H1 (cell line): ENCODE measurements around the gene CNRIP1. TPM values are rescaled to one million over a fixed set of nuclear protein-coding genes. Genes with fewer than 3 reads are reported as not detected.

Experiments
- CTCF ChIA-PET: fragments of 300-600 bp; sonication (Branson Sonifier 250); formaldehyde crosslinking; loops from one replicate; lab custom pipeline; 2021; ENCODE audit not compliant: partially characterized antibody; lab: Charles Lee
- POLR2A ChIA-PET: fragments of 300-600 bp; sonication (Branson Sonifier 250); formaldehyde crosslinking; loops from one replicate; lab custom pipeline; 2021; ENCODE audit warnings: inconsistent platforms; ENCODE audit not compliant: partially characterized antibody; lab: Charles Lee
- DNase-seq, 2 experiments: peaks; one replicate each; pipeline versions ENCODE4 v3.0.0 to v3.0.0-alpha.2; 2010 to 2022; ENCODE audit warnings: low spot score in 2 of 2, low read depth in 1 of 2, mixed read lengths in 1 of 2
- FAIRE-seq: peaks from 2 replicates; lab custom pipeline; 2011; peaks lifted over from hg19 to GRCh38; lab: Jason Lieb, UNC
- H2AFZ ChIP-seq: 2 replicates; pipeline ENCODE4 v1.8.1; 2012; ENCODE audit warnings: low read length, inconsistent platforms
- H2AK5ac ChIP-seq: 2 replicates; pipeline ENCODE4 v1.6.1; 2013; ENCODE audit warnings: low read depth, low read length
- H2BK120ac ChIP-seq: replicated peaks from 2 replicates; pipeline ENCODE3; 2013; ENCODE audit warnings: low read depth, low read length, inconsistent platforms
- H2BK12ac ChIP-seq: 2 replicates; pipeline ENCODE4 v1.6.1; 2013; ENCODE audit warnings: low read depth, low read length
- H2BK15ac ChIP-seq: 2 replicates; pipeline ENCODE4 v1.6.1; 2013; ENCODE audit warnings: low read length
- H2BK20ac ChIP-seq: 2 replicates; pipeline ENCODE4 v1.6.1; 2013; ENCODE audit warnings: low read length
- H2BK5ac ChIP-seq: 2 replicates; pipeline ENCODE4 v1.6.1; 2013; ENCODE audit warnings: low read depth, low read length
- H3K14ac ChIP-seq: 2 replicates; pipeline ENCODE4 v1.6.1; 2013; ENCODE audit warnings: inconsistent platforms; ENCODE audit not compliant: insufficient read length
- H3K18ac ChIP-seq: 2 replicates; pipeline ENCODE4 v1.6.1; 2013; ENCODE audit warnings: low read length; ENCODE audit errors: extremely low read depth
- H3K23ac ChIP-seq: 2 replicates; pipeline ENCODE4 v1.6.1; 2013; ENCODE audit warnings: inconsistent platforms; ENCODE audit not compliant: insufficient read length
- H3K23me2 ChIP-seq: 2 replicates; pipeline ENCODE4 v1.6.1; 2013; ENCODE audit warnings: low read depth, low read length
- H3K27ac ChIP-seq: 2 replicates; pipeline ENCODE4 v1.6.1; 2011; ENCODE audit warnings: low read depth, low read length, inconsistent platforms
- H3K27me3 ChIP-seq, 4 experiments: replicated peaks in 1 of 4; 1 replicate in 1 of 4; 2 replicates in 3 of 4; pipeline versions ENCODE4 v1.6.1 to v1.8.1; 2011 to 2013; ENCODE audit warnings: low read length in 3 of 4, mild to moderate bottlenecking in 3 of 4, inconsistent platforms in 2 of 4, mixed read lengths in 2 of 4, moderate library complexity in 1 of 4; ENCODE audit not compliant: control insufficient read depth in 3 of 4, insufficient read depth in 3 of 4; ENCODE audit errors: extremely low read depth in 1 of 4
- H3K36me3 ChIP-seq, 4 experiments: 2 replicates each; pipeline versions ENCODE4 v1.6.1 to v1.8.1; 2011 to 2013; ENCODE audit warnings: mild to moderate bottlenecking in 4 of 4, low read length in 3 of 4, moderate library complexity in 2 of 4, control low read depth in 1 of 4, inconsistent platforms in 1 of 4; ENCODE audit not compliant: insufficient read depth in 4 of 4, control insufficient read depth in 2 of 4
- H3K4ac ChIP-seq: replicated peaks from 2 replicates; pipeline ENCODE3; 2013; ENCODE audit warnings: low read length, low read depth, mixed read lengths, inconsistent platforms; ENCODE audit not compliant: insufficient read length
- H3K4me1 ChIP-seq, 4 experiments: replicated peaks in 1 of 4; 1 replicate in 1 of 4; 2 replicates in 3 of 4; pipeline versions ENCODE4 v1.6.1 to v1.8.1; 2011 to 2013; ENCODE audit warnings: low read length in 3 of 4, inconsistent platforms in 2 of 4, mixed read lengths in 1 of 4; ENCODE audit not compliant: insufficient read depth in 4 of 4, control insufficient read depth in 3 of 4
- H3K4me2 ChIP-seq, 2 experiments: 2 replicates each; pipeline versions ENCODE4 v1.6.1 to v1.8.1; 2011 to 2013; ENCODE audit warnings: low read depth in 2 of 2, low read length in 2 of 2, control low read depth in 1 of 2, inconsistent platforms in 1 of 2, mild to moderate bottlenecking in 1 of 2; ENCODE audit not compliant: insufficient read depth in 1 of 2
- H3K4me3 ChIP-seq, 4 experiments: fragments of 200-600, 300-600 bp in 1 of 4; sonication (generic), shearing (Covaris generic), sonication (Bioruptor Twin) in 1 of 4; 2 replicates each; pipeline versions ENCODE4 v1.5.1 to v1.8.1; 2011 to 2016; ENCODE audit warnings: low read length in 4 of 4, low read depth in 3 of 4, control low read depth in 2 of 4, inconsistent platforms in 2 of 4, mild to moderate bottlenecking in 2 of 4, mixed read lengths in 1 of 4, moderate library complexity in 1 of 4; ENCODE audit not compliant: insufficient read depth in 2 of 4; ENCODE audit errors: extremely low read depth in 1 of 4
- H3K56ac ChIP-seq: replicated peaks from 2 replicates; pipeline ENCODE3; 2013; ENCODE audit warnings: low read depth, mild to moderate bottlenecking, mixed read lengths, low read length, inconsistent platforms; ENCODE audit not compliant: insufficient read length
- H3K79me1 ChIP-seq: 2 replicates; pipeline ENCODE4 v1.6.1; 2013; ENCODE audit warnings: low read depth, low read length, control low read depth
- H3K79me2 ChIP-seq, 2 experiments: 2 replicates each; pipeline versions ENCODE4 v1.6.1 to v1.8.1; 2012 to 2013; ENCODE audit warnings: low read length in 2 of 2, mild to moderate bottlenecking in 2 of 2, inconsistent platforms in 1 of 2; ENCODE audit not compliant: insufficient read depth in 2 of 2, control insufficient read depth in 1 of 2
- H3K9ac ChIP-seq, 4 experiments: replicated peaks in 1 of 4; 1 replicate in 1 of 4; 2 replicates in 3 of 4; pipeline versions ENCODE4 v1.6.1 to v1.8.1; 2011 to 2013; ENCODE audit warnings: low read depth in 3 of 4, low read length in 3 of 4, control low read depth in 2 of 4, mild to moderate bottlenecking in 2 of 4, moderate library complexity in 2 of 4, inconsistent platforms in 1 of 4; ENCODE audit errors: extremely low read depth in 1 of 4
- H3K9me3 ChIP-seq, 2 experiments: 2 replicates each; pipeline versions ENCODE4 v1.6.1 to v1.8.1; 2012 to 2013; ENCODE audit warnings: mild to moderate bottlenecking in 2 of 2, moderate library complexity in 2 of 2, control low read depth in 1 of 2, inconsistent platforms in 1 of 2, low read depth in 1 of 2, low read length in 1 of 2, mixed read lengths in 1 of 2; ENCODE audit not compliant: insufficient read depth in 2 of 2
- H4K20me1 ChIP-seq, 2 experiments: replicated peaks in 1 of 2; 2 replicates each; pipeline versions ENCODE3 to v1.8.1; 2011 to 2013; ENCODE audit warnings: inconsistent platforms in 2 of 2, low read length in 2 of 2, mild to moderate bottlenecking in 1 of 2; ENCODE audit not compliant: insufficient read depth in 2 of 2, control insufficient read depth in 1 of 2
- H4K5ac ChIP-seq: 2 replicates; pipeline ENCODE4 v1.6.1; 2013; ENCODE audit warnings: low read length, low read depth, mixed read lengths, inconsistent platforms; ENCODE audit not compliant: insufficient read length
- H4K8ac ChIP-seq: 2 replicates; pipeline ENCODE4 v1.8.0; 2013; ENCODE audit warnings: mild to moderate bottlenecking, moderate library complexity, low read length, inconsistent platforms; ENCODE audit not compliant: insufficient read depth; ENCODE audit errors: extremely low read depth
- H4K91ac ChIP-seq: replicated peaks from 2 replicates; pipeline ENCODE3; 2013; ENCODE audit warnings: low read length, mixed read lengths, inconsistent platforms; ENCODE audit not compliant: insufficient read length
- BRCA1 ChIP-seq: IDR thresholded peaks from 2 replicates; pipeline ENCODE4 v1.6.1; 2012; ENCODE audit warnings: low read depth, low read length, improper control_type of control experiment
- CBX5 ChIP-seq: fragments of 300-800, 300-1000 bp; sonication (generic); IDR thresholded peaks from 2 replicates; pipeline ENCODE4 v1.7.1; 2016; ENCODE audit warnings: antibody characterized with exemption, low read length, low read depth
- EP300 ChIP-seq, 2 experiments: IDR thresholded peaks; 1 replicate in 1 of 2; 2 replicates in 1 of 2; pipeline ENCODE4 v1.6.1; 2011 to 2012; ENCODE audit warnings: low read depth in 2 of 2, low read length in 2 of 2, mild to moderate bottlenecking in 2 of 2, borderline replicate concordance in 1 of 2, inconsistent platforms in 1 of 2, moderate library complexity in 1 of 2
- POLR2A ChIP-seq, 2 experiments: IDR thresholded peaks; 1 replicate in 1 of 2; 2 replicates in 1 of 2; pipeline ENCODE4 v1.6.1; 2011; ENCODE audit warnings: low read depth in 2 of 2, low read length in 2 of 2, mild to moderate bottlenecking in 2 of 2; ENCODE audit errors: control extremely low read depth in 1 of 2
- TAF1 ChIP-seq: IDR thresholded peaks from 2 replicates; pipeline ENCODE4 v1.6.1; 2011; ENCODE audit warnings: mild to moderate bottlenecking, low read depth, low read length
- YY1 ChIP-seq: IDR thresholded peaks from 2 replicates; pipeline ENCODE4 v1.6.1; 2011; ENCODE audit warnings: low read depth, mild to moderate bottlenecking, low read length
- WGBS, 2 experiments: shearing (Covaris generic) in 1 of 2; methylation state at CpG; one replicate each; pipeline versions ENCODE4 v1.1.6 to v1.1.7; 2013 to 2015; ENCODE audit warnings: low lambda C conversion rate in 2 of 2, mixed read lengths in 2 of 2, inconsistent platforms in 1 of 2, low coverage in 1 of 2, missing lambda C conversion rate in 1 of 2; ENCODE audit not compliant: insufficient replicate concordance in 2 of 2, insufficient coverage in 1 of 2, insufficient read length in 1 of 2; ENCODE audit errors: extremely low coverage in 1 of 2, missing lambda C conversion rate in 1 of 2; 5-methylcytosine and 5-hydroxymethylcytosine counted together
- polyA plus RNA-seq, 7 experiments: library from polyadenylated mRNA; depleted of rRNA in 3 of 7; stranded (reverse) in 5 of 7; unstranded in 2 of 7; fragments of >200 nt in 5 of 7; fragments of 200-250 nt in 2 of 7; gene quantifications; 1 replicate in 5 of 7; 2 replicates in 1 of 7; 4 replicates in 1 of 7; pipeline versions ENCODE4 v1.2.1 to v1.2.3, GENCODE V29; 2011 to 2013; ENCODE audit warnings: missing spikeins in 2 of 7, mixed read lengths in 2 of 7
- total RNA-seq: library from RNA; stranded (reverse); fragmentation: NEBNext Ultra II Directional; extraction: Animal tissue kit (Norgen Biotek cat#: 25700); gene quantifications from 2 replicates; pipeline ENCODE4 v1.2.1, GENCODE V29; 2021

CNRIP1 gene
- total and polyA plus RNA-seq, 2 of the 8 experiments (the other 6 are each of a cell fraction or from before 2014, with no cell fraction given): 4.6 to 7.0 TPM

- H3K4me2 ChIP-seq: no peak overlapping the region
- peaks cover 0 to 15% (median 7%) of the 10 kb centered on the region in 4 experiments; a peak in 6 of 7 replicates for H3K4me1 ChIP-seq
- no peaks in the 10 kb centered on the region for H3K9me3 ChIP-seq
- H4K91ac ChIP-seq: no peak overlapping the region
- H2AFZ ChIP-seq: no peak overlapping the region
- H3K79me1 ChIP-seq: peaks cover 3% of the 10 kb centered on the region
- peaks cover 25 to 43% of the 10 kb centered on the region in 2 experiments for H4K20me1 ChIP-seq
- no peak overlapping the region for H2BK5ac ChIP-seq
- no peak overlapping the region for H2BK15ac ChIP-seq
- DNase-seq (no peak), FAIRE-seq (no peak)
- no peak overlapping the region for H2BK20ac ChIP-seq
- POLR2A ChIA-PET: interaction anchor here (1.4 kb wide), 1 partner anchor 88 kb away, joined by 4 read pairs; the partner anchor contains the start of gene PNO1
- H2BK120ac ChIP-seq: no peak overlapping the region
- no peaks in the 10 kb centered on the region for H3K27me3 ChIP-seq
- no peak overlapping the region for H3K18ac ChIP-seq
- H3K4me3 ChIP-seq: no peak overlapping the region
- no peaks in the 10 kb centered on the region for H3K23me2 ChIP-seq
- no peak overlapping the region for H2BK12ac ChIP-seq
- H3K14ac ChIP-seq: no peak overlapping the region
- H4K8ac ChIP-seq: no peak overlapping the region
- peaks cover 61 to 100% of the 10 kb centered on the region in 2 experiments for H3K79me2 ChIP-seq
- WGBS, 2 experiments: 93% methylated on average over 4 of the region's 4 CpGs; no CpG with 5 or more reads in 1 of the 2 experiments
- no peak overlapping the region for H2AK5ac ChIP-seq
- no peak overlapping the region for H3K27ac ChIP-seq
- H3K23ac ChIP-seq: no peak overlapping the region
- no peak overlapping the region for H3K4ac ChIP-seq
- H4K5ac ChIP-seq: no peak overlapping the region
- no peak overlapping the region for H3K9ac ChIP-seq
- CTCF ChIA-PET: interaction anchor here (0.7 to 2.1 kb wide), 9 partner anchors 11 to 123 kb away, joined by 3 to 7 read pairs (median 4); no protein-coding TSS in a partner anchor
- H3K56ac ChIP-seq: no peak overlapping the region
- no peaks in the 10 kb centered on the region; a peak in 2 of 8 replicates for H3K36me3 ChIP-seq
- no peak for TF ChIP-seq TAF1
- no peak for TF ChIP-seq CBX5
- no peak for TF ChIP-seq EP300 (IDR thresholded peaks at IDR 0.05; ENCODE audit: borderline replicate concordance in 1 of 2, low read depth in 2 of 2, low read length in 2 of 2)
- no peak for TF ChIP-seq YY1
- no peak for TF ChIP-seq BRCA1
- TF ChIP-seq POLR2A (IDR thresholded peaks at IDR 0.05; ENCODE audit: control extremely low read depth in 1 of 2, low read depth in 2 of 2, low read length in 2 of 2): no peak
Observed at GRCh38 chr2:68245066-68245465, 74.7 kb downstream of the CNRIP1 start.
